ENCODE measurements around the gene FAM171A2. TPM values are rescaled to one million over a fixed set of nuclear protein-coding genes. Genes with fewer than 3 reads are reported as not detected.

Gene FAM171A2
- total and polyA plus RNA-seq, 2 of the 8 experiments (the other 6 are each of a cell fraction or from before 2014, with no cell fraction given): 21.9 to 24.1 TPM

DNA sequence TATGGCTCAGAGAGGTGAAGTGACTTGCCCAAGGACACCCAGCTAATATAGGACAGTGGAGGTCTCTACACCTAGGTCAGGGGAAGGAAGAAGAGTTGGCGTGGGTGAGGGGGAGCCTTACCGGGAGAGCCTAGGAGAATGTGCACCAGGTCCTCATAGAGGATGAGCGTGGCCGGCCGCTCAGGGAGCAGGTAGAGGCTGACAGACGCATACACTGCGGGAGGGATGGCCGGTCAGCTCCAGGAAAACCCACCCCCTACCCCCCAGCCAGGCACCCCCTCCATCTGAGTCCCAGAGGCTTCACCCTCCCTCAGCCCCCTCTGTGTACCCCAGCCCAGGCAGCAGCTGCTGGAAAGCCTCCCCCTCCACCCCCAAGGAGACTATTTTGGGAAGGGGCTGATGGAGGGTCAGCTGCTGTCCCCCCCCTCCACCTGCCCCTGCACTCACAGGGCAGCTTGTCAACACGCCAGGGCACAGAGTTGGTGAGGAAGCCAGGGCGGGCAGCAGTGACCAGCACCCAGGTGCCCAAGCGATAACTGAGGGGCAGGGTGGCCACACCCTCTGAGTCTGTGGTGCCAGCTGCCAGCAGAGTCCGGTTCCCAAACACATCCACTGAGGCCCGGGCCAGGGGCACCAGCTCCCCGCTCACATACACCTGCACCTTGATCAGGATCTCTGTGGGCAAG, 4.1 kb downstream of the FAM171A2 start:
- no peak overlapping the region for H2BK12ac ChIP-seq (ENCODE audit: low read depth, low read length)
- H2BK15ac ChIP-seq (ENCODE audit: low read length): no peak overlapping the region
- H3K4me2 ChIP-seq (ENCODE audit: insufficient read depth in 1 of 2, low read depth in 2 of 2, low read length in 2 of 2): no peak overlapping the region
- no peak overlapping the region for H3K14ac ChIP-seq (ENCODE audit: insufficient read length)
- 88% methylated on average over 12 of the region's 14 CpGs; no CpG with 5 or more reads in 1 of the 2 experiments for WGBS, 2 experiments (ENCODE audit: extremely low coverage in 1 of 2, insufficient coverage in 1 of 2, insufficient read length in 1 of 2, insufficient replicate concordance in 2 of 2, low coverage in 1 of 2, low lambda C conversion rate in 2 of 2, missing lambda C conversion rate in 1 of 2)
- H3K4me3 ChIP-seq (ENCODE audit: extremely low read depth in 1 of 4, insufficient read depth in 2 of 4, low read depth in 3 of 4, low read length in 4 of 4): no peak overlapping the region
- H3K9me3 ChIP-seq (ENCODE audit: insufficient read depth in 2 of 2, low read depth in 1 of 2, low read length in 1 of 2): no peaks in the 10 kb centered on the region
- H2BK20ac ChIP-seq (ENCODE audit: low read length): no peak overlapping the region
- H3K4me1 ChIP-seq (replicated peaks in 1 of 4; ENCODE audit: control insufficient read depth in 3 of 4, insufficient read depth in 4 of 4, low read length in 3 of 4): peaks cover 9 to 25% (median 18%) of the 10 kb centered on the region in 4 experiments
- no peak overlapping the region for H3K9ac ChIP-seq (replicated peaks in 1 of 4; ENCODE audit: extremely low read depth in 1 of 4, low read depth in 3 of 4, low read length in 3 of 4)
- DNase-seq (ENCODE audit: low read depth in 1 of 2, low spot score in 2 of 2) (no peak), FAIRE-seq (no peak)
- H3K27ac ChIP-seq (ENCODE audit: low read depth, low read length): no peak overlapping the region
- no peak overlapping the region; the same call in 1 of the 2 replicates for H4K8ac ChIP-seq (ENCODE audit: extremely low read depth, insufficient read depth, low read length)
- H3K79me1 ChIP-seq (ENCODE audit: low read depth, low read length): peaks cover 12% of the 10 kb centered on the region
- H3K56ac ChIP-seq (replicated peaks; ENCODE audit: insufficient read length, low read depth, low read length): no peak overlapping the region
- no peak overlapping the region for H3K23ac ChIP-seq (ENCODE audit: insufficient read length)
- ChIA-PET POLR2A (ENCODE audit: partially characterized antibody) (interaction anchor here (0.6 to 3.3 kb wide), 5 partner anchors 16 to 1340 kb away, joined by 3 to 10 read pairs (median 3); partner anchors contain the start of gene RUNDC3A), CTCF (ENCODE audit: partially characterized antibody) (interaction anchor here (0.7 to 10.1 kb wide), 9 partner anchors 8 to 275 kb away, joined by 3 to 177 read pairs (median 4); partner anchors contain the start of gene GRN)
- no peak overlapping the region for H2BK5ac ChIP-seq (ENCODE audit: low read depth, low read length)
- H2BK120ac ChIP-seq (replicated peaks; ENCODE audit: low read depth, low read length): no peak overlapping the region
- no peak overlapping the region for H3K18ac ChIP-seq (ENCODE audit: extremely low read depth, low read length)
- H3K36me3 ChIP-seq (ENCODE audit: control insufficient read depth in 2 of 4, insufficient read depth in 4 of 4, low read length in 3 of 4): peaks cover 0 to 6% (median 1%) of the 10 kb centered on the region in 4 experiments; a peak in 1 of 8 replicates
- peaks cover 3 to 27% of the 10 kb centered on the region in 2 experiments for H4K20me1 ChIP-seq (replicated peaks in 1 of 2; ENCODE audit: control insufficient read depth in 1 of 2, insufficient read depth in 2 of 2, low read length in 2 of 2)
- H3K23me2 ChIP-seq (ENCODE audit: low read depth, low read length): peaks cover 5% of the 10 kb centered on the region; the same call in 1 of the 2 replicates
- H3K4ac ChIP-seq (replicated peaks; ENCODE audit: insufficient read length, low read depth, low read length): no peak overlapping the region
- no peak overlapping the region for H2AK5ac ChIP-seq (ENCODE audit: low read depth, low read length)
- no peak overlapping the region for H2AFZ ChIP-seq (ENCODE audit: low read length)
- H3K79me2 ChIP-seq (ENCODE audit: control insufficient read depth in 1 of 2, insufficient read depth in 2 of 2, low read length in 2 of 2): peaks cover 0 to 7% of the 10 kb centered on the region in 2 experiments; a peak in 1 of 4 replicates
- H4K5ac ChIP-seq (ENCODE audit: insufficient read length, low read depth, low read length): no peak overlapping the region
- no peaks in the 10 kb centered on the region for H3K27me3 ChIP-seq (replicated peaks in 1 of 4; ENCODE audit: control insufficient read depth in 3 of 4, extremely low read depth in 1 of 4, insufficient read depth in 3 of 4, low read length in 3 of 4)
- H4K91ac ChIP-seq (replicated peaks; ENCODE audit: insufficient read length, low read length): no peak overlapping the region
- no peak for TF ChIP-seq SAP30 (IDR thresholded peaks at IDR 0.05; ENCODE audit: insufficient read depth, insufficient replicate concordance, low read length)
- TF ChIP-seq GABPA (IDR thresholded peaks at IDR 0.05; ENCODE audit: borderline replicate concordance, insufficient read depth, low read length): no peak
- TF ChIP-seq HDAC2 (IDR thresholded peaks at IDR 0.05; ENCODE audit: borderline replicate concordance in 1 of 2, low read depth in 2 of 2, low read length in 2 of 2): no peak
- TF ChIP-seq POLR2AphosphoS5 (IDR thresholded peaks at IDR 0.05; ENCODE audit: low read depth, low read length): no peak
- no peak for TF ChIP-seq SUZ12 (IDR thresholded peaks at IDR 0.05; ENCODE audit: low read length)
- TF ChIP-seq SP4 (IDR thresholded peaks at IDR 0.05; ENCODE audit: low read length): no peak
- TF ChIP-seq MAFK (IDR thresholded peaks at IDR 0.05; ENCODE audit: low read depth, low read length): no peak
- TF ChIP-seq EZH2 (IDR thresholded peaks at IDR 0.05; ENCODE audit: low read depth, low read length, severe bottlenecking): no peak
- TF ChIP-seq, protein P1, sequence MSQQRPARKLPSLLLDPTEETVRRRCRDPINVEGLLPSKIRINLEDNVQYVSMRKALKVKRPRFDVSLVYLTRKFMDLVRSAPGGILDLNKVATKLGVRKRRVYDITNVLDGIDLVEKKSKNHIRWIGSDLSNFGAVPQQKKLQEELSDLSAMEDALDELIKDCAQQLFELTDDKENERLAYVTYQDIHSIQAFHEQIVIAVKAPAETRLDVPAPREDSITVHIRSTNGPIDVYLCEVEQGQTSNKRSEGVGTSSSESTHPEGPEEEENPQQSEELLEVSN (IDR thresholded peaks at IDR 0.05): no peak
- no peak for TF ChIP-seq NRF1 (IDR thresholded peaks at IDR 0.05; ENCODE audit: low read depth, low read length)
- TF ChIP-seq NANOG (IDR thresholded peaks at IDR 0.05; ENCODE audit: insufficient read depth, low read depth, low read length, poor library complexity, severe bottlenecking): no peak

All from H1 (cell line).